Mucosa of gallbladder (tissue), 1 donor: ENCODE results near the gene CNBP. TPM values are rescaled to one million over a fixed set of nuclear protein-coding genes. Genes with fewer than 3 reads are reported as not detected.

Experiments
- DNase-seq: peaks from one replicate; pipeline ENCODE4 v3.0.0-alpha.2; 2020; ENCODE audit warnings: low spot score
- total RNA-seq: library from RNA; stranded (reverse); gene quantifications from one replicate; pipeline ENCODE4 v1.2.1, GENCODE V29; 2021
- donor health status: DM: no; HTN: no; CAD: no.

The CNBP gene
- total RNA-seq, 1 donor from 2014 or later: 315 TPM

- DNase-seq: no peak
These were observed 52.1 kb downstream of the CNBP start for GRCh38 chr3:129131465-129132088.

- no peak for DNase-seq
These were observed 53.3 kb downstream of the CNBP start for GRCh38 chr3:129130291-129130813.

GRCh38 chr3:129128357-129129155 is 55.1 kb downstream of the CNBP start:
- no peak for DNase-seq

- DNase-seq: no peak
These were observed 56.9 kb downstream of the CNBP start for GRCh38 chr3:129126726-129127280.

DNA sequence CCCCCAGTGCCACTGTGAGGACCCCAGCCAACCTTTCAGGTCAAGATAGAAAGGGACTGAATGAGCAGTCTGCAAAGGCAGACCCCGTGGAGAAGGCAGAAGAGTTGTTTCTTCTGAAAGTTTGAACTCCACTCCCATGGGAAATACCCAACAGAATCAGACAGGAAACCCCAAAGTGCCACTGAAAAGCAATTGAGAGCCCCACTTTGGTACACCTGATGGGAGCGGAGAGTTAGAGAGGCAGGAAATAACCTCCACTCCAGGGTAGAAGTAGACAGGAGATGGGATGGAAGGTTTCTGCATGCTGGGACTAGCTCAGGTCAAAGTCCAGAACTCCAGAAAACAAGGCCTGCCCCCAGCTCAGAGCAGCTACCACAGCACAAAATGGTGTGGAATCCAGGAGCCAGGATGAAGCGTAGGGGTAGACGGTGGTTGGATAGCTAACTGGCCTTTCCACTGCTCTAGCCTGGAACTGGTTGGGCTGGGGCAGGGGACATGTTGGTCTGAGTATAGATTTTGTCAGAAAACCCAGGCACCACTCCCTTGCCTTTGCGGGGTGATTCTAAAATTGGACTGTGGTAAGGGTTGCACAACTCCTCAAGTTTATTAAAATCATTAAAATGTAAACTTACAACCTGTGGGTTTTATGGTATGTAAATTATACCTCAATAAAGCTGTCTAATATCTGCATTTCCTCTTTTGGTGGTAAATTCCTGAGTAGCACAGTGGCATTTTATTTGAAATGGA is 60.2 kb downstream of the CNBP start:
- no peak for DNase-seq

DNA sequence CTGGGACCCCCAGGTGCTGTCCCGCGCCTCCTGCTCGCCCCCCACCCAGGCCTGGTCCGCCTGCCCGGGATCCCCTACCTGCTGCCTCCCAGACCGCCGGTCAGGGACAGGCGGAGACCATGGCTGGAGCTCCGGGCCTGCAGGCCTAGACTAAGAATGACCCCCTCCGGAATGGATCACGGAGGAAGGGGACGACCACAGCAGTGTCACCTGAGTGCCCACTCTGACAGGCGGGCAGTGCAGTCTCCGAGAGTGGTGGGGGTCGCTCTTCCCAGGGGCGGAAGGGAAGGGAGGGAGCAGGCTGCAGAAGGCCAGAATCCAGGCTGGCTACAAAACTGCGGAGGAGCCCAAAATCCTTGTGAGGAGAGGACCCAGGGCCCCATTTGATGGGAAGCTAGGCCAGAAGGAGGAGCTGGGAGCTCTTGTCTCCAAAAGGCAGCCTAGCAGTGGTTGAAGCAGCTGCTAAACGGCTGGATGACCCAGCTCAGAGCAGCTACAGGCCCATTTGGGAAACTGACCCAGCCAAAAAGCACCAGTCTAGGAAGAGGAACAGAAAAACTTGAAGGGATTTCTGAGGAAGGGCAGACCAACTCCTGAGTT is 61.2 kb downstream of the CNBP start:
- no peak for DNase-seq

GRCh38 chr3:129121792-129122411 is 61.8 kb downstream of the CNBP start, which contains the start of gene RAB43:
Gene RAB43 (minus strand): TSS chr3:129121804. CDS start chr3:129121489, 315 bp downstream.
- DNase-seq: peak; percentile 88

DNA sequence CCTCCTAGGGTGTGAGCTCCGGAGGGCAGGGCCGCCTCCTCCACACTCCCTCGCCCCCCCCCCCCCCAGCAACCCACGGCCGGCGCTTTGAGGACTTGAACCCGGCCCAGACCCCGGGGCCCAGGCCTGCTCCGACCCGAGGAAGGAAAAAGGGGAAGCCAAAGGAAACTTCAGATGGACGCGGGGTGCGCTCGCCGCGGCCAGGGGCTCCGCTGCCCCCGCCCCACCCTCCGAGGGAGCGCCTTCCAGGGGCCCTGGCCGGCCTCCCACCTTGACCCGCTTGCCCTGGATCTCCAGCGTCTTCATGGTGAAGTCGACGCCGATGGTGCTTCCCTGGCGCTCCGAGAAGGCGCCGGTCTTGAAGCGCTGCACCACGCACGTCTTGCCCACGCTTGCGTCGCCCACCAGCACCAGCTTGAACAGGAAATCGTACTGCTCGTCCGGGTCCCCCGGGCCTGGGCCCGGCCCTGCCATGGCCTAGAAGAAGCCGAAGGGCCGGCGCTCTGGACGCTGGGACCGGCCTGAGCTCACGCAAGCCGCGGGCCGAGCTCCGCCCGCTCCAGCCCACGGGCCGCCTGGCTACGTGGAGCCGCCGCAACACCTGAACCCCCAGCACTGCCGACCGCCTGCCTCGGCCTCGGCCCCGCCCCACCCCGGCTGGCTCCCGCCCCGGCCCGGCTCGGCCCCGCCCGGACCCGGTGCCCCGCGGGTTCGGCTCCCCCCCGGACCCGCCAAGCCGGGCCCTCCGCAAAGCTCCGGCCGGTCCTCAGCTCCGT is 62.5 kb downstream of the CNBP start:
- DNase-seq: no peak

- peak; percentile 88 for DNase-seq
These were observed 63.3 kb downstream of the CNBP start for GRCh38 chr3:129120254-129121004.

DNA sequence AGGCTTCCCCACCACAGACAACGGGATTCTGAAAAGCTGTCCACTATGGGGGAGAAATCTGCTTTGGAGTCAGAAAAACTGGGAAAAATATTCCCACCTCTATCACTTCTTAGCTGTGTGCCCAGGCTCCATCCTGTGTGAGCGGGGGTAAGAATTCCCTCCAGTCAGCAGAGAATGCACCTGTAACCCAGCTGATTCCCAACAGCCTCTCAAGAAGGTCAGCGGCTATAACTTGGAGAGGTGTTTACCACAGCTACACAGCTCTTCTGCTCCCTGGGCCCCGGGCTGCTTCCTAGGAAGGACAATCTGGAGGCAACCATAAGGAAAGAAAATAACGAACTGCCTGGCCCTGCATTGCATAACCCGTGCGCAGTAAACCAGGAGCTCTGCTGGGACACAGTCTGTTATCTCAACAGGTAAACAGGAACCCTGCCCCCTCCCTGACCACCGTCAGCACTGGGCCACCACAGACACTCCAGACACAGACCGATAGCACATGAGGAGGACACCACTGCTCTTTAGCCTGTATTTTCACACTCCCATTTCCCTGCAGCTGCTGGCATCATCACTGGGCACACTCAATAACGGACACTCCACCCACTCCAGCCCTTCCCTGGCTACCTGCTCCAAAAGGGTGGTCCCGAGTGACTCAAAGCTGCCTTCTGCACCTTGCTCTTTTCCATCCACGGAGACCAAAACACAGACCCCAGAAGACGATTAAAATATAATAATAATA is 64.2 kb downstream of the CNBP start:
- DNase-seq: peak; percentile 40

DNA sequence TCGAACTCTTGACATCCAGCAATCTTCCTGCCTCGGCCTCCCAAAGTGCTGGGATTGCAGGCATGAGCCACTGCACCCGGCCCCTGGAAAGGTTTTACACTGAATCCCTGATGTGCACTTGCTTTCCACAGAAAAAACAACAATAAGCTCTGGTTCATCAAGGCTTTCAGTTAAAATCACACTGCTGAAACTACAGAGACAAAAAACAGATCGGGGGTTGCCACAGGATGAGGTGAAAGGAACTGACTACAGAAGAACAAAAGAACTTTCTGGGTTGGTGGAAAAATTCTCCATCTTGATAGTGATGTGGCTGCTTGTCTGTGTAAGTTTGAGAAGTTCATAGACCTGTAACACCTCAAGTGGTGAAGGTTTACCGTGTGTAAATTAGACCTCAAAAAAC is 65.0 kb downstream of the CNBP start:
- DNase-seq: no peak

Other genes with a start within 250 kb of the CNBP start
- gene CFAP92, start 189.8 kb downstream of the CNBP start, total RNA-seq: 3.3 TPM
- 25.1 TPM for gene EFCC1, start 182.6 kb downstream of the CNBP start, total RNA-seq
- gene GP9, start 123.1 kb downstream of the CNBP start, total RNA-seq: not detected
- gene RAB43, start 62.1 kb downstream of the CNBP start, total RNA-seq: 36.2 TPM
- 23.6 TPM for gene ISY1, start 22.8 kb downstream of the CNBP start, total RNA-seq
- gene COPG1, start 65.7 kb upstream of the CNBP start, total RNA-seq: 216 TPM
- gene HMCES, start 95.0 kb upstream of the CNBP start, total RNA-seq: 44.3 TPM
- gene EFCAB12, start 244.7 kb upstream of the CNBP start, total RNA-seq: 4.9 TPM